Stimulated activated CD4-positive, alpha-beta T cell treated with anti-CD3 and anti-CD28 coated beads, Interleukin-4, amount 100 ng/mL, for 4 hours (primary cell): ENCODE data around the gene DBNDD1.

Experiments used
- DNase-seq, 2 experiments: peaks; one replicate each; pipeline ENCODE4 v3.0.0-alpha.2; 2020

DBNDD1 gene

GRCh38 chr16:90034504-90034903 lies 15.2 kb upstream of the DBNDD1 start:
- no peak for DNase-seq

GRCh38 chr16:90033387-90033786 lies 14.1 kb upstream of the DBNDD1 start:
- no peak for DNase-seq

DNA sequence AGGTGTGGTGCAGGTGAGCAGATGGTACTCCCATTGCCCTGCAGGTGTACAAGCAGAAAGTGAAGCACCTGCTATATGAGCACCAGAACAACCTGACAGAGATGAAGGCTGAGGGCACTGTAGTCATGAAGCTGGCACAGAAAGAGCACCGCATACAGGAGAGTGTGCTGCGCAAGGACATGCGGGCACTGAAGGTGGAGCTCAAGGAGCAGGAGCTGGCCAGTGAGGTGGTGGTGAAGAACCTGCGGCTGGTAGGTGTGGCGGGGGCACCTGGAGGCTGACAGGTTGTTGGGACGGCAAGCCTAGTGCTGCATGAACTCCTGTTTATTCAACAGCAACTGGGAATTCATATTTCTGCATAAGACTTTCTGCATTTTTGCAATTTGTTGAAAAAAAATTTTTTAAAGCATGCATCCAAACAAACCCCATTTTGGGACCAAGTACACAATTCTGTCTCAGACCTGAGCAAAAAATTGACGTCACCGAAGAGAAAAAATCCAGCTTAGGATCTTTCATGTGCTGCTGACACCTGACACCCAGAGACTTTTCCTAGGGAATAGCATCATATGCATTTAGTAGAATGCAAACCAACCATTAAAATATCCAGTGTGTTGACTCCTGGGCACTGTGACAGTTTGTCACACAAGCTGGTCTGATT lies 13.5 kb upstream of the DBNDD1 start:
- DNase-seq: no peak

GRCh38 chr16:90031931-90032673 lies 12.8 kb upstream of the DBNDD1 start:
- DNase-seq: no peak

GRCh38 chr16:90031186-90031930 lies 12.1 kb upstream of the DBNDD1 start:
- no peak for DNase-seq

- DNase-seq: no peak
Measured at GRCh38 chr16:90028985-90029384, 9.7 kb upstream of the DBNDD1 start.

GRCh38 chr16:90027611-90028010 lies 8.4 kb upstream of the DBNDD1 start:
- no peak for DNase-seq

- DNase-seq: no peak
Measured at GRCh38 chr16:90026135-90026534, 6.9 kb upstream of the DBNDD1 start.

GRCh38 chr16:90023078-90023447 lies 3.8 kb upstream of the DBNDD1 start:
- no peak for DNase-seq

GRCh38 chr16:90022209-90023077 lies 3.2 kb upstream of the DBNDD1 start:
- DNase-seq: peak; percentile 77 to 78

DNA sequence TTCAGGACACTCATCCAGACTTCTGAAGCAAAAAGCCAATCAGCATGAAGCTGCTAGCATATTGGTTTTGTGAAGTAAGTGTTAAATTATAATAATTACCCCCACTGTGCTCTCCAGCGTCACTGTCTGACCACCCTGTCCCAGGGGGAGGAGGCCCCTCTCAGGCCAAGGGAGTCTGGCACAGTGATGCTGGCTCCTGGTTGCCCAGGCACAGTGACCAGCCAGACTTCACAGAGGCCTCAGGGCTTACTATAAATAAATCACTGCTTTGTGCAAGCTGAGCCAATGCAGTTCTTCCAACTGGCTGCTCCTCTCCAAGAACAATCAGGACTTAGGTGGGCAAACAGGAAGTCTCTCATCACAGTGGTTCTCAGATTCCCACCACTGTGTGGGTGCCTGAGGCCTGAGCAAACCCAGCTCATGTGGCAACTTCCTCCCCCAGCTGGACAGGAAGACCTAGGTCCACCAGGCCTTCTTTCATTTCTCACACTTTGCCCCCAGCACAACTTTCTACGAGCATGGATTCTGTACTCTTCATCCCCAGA lies 1.7 kb upstream of the DBNDD1 start:
- no peak for DNase-seq

- no peak for DNase-seq
Measured at GRCh38 chr16:90020260-90020837, 1.1 kb upstream of the DBNDD1 start.

GRCh38 chr16:90019543-90020259 lies 445 bp upstream of the DBNDD1 start:
- peak; percentile 37 to 63 for DNase-seq

DNA sequence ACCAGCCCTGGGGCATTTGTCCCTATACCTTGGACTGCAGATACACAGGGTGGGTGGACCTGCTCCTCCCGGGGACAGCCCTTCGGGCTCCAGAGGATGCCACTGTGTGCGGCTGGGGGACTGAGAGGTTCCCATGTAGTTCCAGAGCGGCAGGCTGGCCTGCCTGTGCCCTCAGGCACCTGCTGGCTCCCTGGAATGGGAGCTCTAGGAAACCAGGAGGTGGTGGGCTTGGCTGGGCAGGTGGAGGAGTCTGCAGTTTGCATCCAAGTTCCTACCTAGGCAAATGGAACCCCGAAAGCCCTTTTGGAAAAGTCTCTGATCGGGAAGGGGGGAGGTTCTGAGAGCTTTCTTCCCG lies 982 bp downstream of the DBNDD1 start:
- no peak for DNase-seq

DNA sequence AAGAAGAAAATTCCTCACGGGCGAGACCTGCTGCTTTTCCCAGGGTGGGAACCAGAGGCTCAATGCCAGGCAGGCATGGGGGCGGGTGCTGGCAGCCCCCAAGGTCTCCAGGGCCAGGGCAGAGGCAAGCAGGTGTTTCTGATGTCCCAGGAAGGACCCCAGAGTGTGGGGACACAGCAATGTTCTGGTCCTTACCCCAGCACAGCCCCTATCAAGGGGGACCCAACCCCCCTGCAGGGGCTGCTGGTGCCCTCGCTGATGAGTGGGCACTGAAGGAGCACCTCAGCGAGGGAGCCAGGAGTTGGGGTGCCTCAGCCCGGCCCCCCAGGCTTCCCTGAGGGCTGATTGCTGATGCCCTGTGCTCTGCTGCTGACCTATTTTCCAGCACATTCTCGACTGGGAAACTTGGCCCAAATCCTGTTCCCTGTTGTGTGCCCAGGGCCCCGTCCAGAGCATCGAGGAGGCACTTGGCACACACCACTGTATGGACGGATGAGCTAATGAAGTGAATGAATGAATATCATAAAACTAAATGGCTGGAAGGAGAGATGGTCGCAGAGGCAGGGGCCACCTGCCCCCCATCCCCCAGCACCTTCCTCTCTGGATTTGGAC lies 2.8 kb downstream of the DBNDD1 start:
- no peak for DNase-seq

- no peak for DNase-seq
Measured at GRCh38 chr16:90015586-90016338, 3.5 kb downstream of the DBNDD1 start.

GRCh38 chr16:90012991-90013745 lies 6.1 kb downstream of the DBNDD1 start:
- no peak for DNase-seq

DNA sequence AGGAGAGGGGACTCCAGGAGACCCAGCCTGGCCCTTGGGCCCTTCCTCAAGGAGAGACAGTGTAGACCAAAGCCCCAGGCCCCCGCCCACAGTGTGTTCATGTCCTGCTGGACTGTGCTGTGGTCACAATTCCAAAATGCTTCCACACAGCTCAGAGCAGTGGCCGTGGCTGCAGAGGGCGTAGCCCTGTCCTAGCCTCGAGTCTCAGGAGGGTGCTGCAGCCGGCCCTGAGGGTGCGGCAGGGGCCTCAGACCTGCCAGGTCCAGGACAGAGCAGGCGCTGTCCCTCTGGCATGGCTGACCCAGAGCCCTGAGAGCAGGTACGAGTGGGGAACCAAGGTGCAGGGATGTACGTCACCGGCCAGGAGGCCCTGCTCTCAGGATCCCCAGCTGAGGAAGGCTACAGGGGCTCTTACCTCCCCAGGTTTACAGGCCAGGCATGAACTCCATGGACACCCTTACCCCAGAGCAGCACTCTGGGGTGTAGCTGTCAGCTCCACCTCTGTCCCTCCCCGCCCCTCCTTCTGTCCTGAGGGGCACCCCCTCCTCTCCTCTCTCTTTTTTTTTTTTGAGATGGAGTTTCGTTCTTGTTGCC lies 7.3 kb downstream of the DBNDD1 start:
- no peak for DNase-seq

- DNase-seq: no peak
Measured at GRCh38 chr16:90011508-90011819, 7.8 kb downstream of the DBNDD1 start.
